ENCODE measurements around the gene IFNAR1.

DNA sequence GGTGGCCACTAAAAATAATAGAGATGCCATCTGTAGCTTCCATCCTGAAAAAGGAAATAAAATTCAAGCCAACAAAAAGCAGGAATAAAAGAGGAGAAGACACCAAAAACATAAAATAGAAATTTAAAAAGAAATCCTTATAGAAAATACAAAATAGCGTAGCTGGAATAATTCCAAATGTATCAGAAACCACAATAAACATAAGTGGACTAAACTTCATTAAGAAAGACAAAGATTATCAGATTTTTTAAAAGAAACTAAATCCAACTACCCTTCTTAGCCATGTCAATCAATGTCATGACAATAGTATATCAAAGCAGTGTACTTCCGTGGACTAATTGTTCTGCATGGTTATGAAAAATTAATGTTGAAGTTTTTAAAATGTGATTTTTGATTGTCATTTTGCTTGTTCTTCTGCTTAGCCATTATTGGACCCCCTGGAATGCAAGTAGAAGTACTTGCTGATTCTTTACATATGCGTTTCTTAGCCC lies 45.4 kb upstream of the IFNAR1 start:
- TF ChIP-seq CTCF (IDR thresholded peaks at IDR 0.05; ENCODE audit: insufficient read depth, low read length, poor library complexity, severe bottlenecking) (no peak), EZH2phosphoT487 (conservative IDR thresholded peaks at IDR 0.05; ENCODE audit: low read length) (no peak)
